Gastroesophageal sphincter (tissue), 4 donors: ENCODE measurements around the gene ETDB. TPM values are rescaled to one million over a fixed set of nuclear protein-coding genes. Genes with fewer than 3 reads are reported as not detected.
"Not testable (repeated sequence)": the region's sequence is repeated elsewhere in the genome, so short reads cannot be mapped to it uniquely, and the experiment has no call there.

Experiments used
- ATAC-seq: fragments of 150-250 bp; one replicate; pipeline ENCODE4 v1.9.1; 2016; ENCODE audit warnings: mild to moderate bottlenecking, moderate library complexity
- H3K27ac ChIP-seq, 4 donors: fragments of 200-600 bp; sonication (generic) in 3 of 4; 1 replicate in 3 of 4; 2 replicates in 1 of 4; pipeline ENCODE4 v1.5.1; 2016 to 2019
- H3K27me3 ChIP-seq: fragments of 200-600 bp; sonication (generic); one replicate; pipeline ENCODE4 v1.5.1; 2019
- H3K36me3 ChIP-seq, 2 donors: fragments of 200-600 bp; sonication (generic); one replicate each; pipeline ENCODE4 v1.5.1; 2019; ENCODE audit warnings: control low read depth in 1 of 2
- H3K4me1 ChIP-seq, 3 donors: fragments of 200-600 bp; sonication (generic); 1 replicate in 2 of 3; 2 replicates in 1 of 3; pipeline ENCODE4 v1.5.1; 2016 to 2019; ENCODE audit warnings: control low read depth in 2 of 3
- H3K4me3 ChIP-seq, 2 donors: fragments of 200-600 bp; sonication (generic); one replicate each; pipeline ENCODE4 v1.5.1; 2019; ENCODE audit warnings: mild to moderate bottlenecking in 1 of 2, moderate library complexity in 1 of 2
- H3K9me3 ChIP-seq, 3 donors: fragments of 200-600 bp; sonication (generic); one replicate each; pipeline ENCODE4 v1.5.1; 2017 to 2019; ENCODE audit warnings: control low read depth in 2 of 3
- EP300 ChIP-seq: sonication (generic); formaldehyde crosslinking; IDR thresholded peaks from one replicate; pipeline ENCODE4 v1.6.1; 2017; ENCODE audit warnings: antibody characterized with exemption, mild to moderate bottlenecking
- POLR2A ChIP-seq, 2 donors: fragments of 450-650 bp; IDR thresholded peaks; one replicate each; pipeline ENCODE4 v1.6.1; 2017; ENCODE audit warnings: antibody characterized with exemption in 2 of 2, mild to moderate bottlenecking in 2 of 2, moderate library complexity in 1 of 2
- POLR2AphosphoS5 ChIP-seq: sonication (generic); formaldehyde crosslinking; IDR thresholded peaks from one replicate; pipeline ENCODE4 v1.6.1; 2017; ENCODE audit warnings: antibody characterized with exemption
- WGBS, 2 donors: methylation state at CpG; one replicate each; pipeline ENCODE4 v1.1.5; 2018; ENCODE audit warnings: low coverage in 1 of 2; 5-methylcytosine and 5-hydroxymethylcytosine counted together
- total RNA-seq, 4 donors: library from RNA; depleted of rRNA; stranded (reverse); fragments of >200 nt; gene quantifications; one replicate each; pipeline ENCODE4 v1.1.0, GENCODE V29; 2016
- TF ChIP-seq, protein P1 (sequence below), 4 experiments: fragments of 200-600 bp in 2 of 4; fragments of 450-650 bp in 2 of 4; sonication (generic) in 1 of 4; IDR thresholded peaks; one replicate each; pipeline ENCODE4 v1.5.1; 2017 to 2019; ENCODE audit warnings: antibody characterized with exemption in 4 of 4, mild to moderate bottlenecking in 2 of 4, moderate library complexity in 2 of 4

The ETDB gene
- total RNA-seq, 4 donors from 2014 or later, result not detected

DNA sequence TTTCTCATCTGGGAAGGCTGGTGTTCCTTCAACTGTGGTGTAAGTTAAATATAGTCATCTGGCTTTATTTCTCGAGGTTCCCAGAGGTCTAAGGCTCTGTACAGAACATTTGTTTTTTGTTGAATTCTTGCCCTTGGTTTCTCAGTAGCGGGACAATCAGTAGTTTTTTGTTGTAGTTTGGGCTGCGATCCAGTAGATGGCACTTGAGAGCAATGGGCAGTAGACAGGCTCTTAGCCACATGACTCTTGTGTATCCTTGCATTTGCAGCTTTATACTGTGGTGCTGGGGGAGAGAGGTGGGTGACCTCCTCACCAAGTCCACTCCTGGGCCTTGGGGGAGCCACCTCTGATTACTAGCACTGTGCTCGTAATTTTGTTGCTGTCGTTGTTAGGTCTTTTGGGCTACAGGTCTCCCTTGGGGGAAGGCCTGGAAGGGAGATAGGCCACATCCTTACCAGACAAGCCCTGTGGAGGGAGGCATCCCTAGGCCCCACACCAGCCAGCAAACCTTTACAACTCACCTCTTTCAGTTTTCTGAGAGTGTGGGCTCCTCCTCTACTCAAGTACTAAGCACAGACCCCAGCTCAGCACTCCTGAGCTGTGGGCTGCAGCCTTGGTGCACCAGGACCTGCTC lies 8.1 kb downstream of the ETDB start:
- ATAC-seq, result no peak
- Histone ChIP-seq H3K27me3 (no peaks in the 10 kb centered on the region), H3K9me3 (no peaks in the 10 kb centered on the region), H3K4me1 (no peaks in the 10 kb centered on the region), H3K27ac (no peak overlapping the region), H3K36me3 (no peaks in the 10 kb centered on the region), H3K4me3 (no peak overlapping the region)
- 4 to 17% methylated on average over 1 to 3 of the region's 5 CpGs for WGBS, 2 donors
- TF ChIP-seq EP300 (no peak), POLR2AphosphoS5 (no peak)
- TF ChIP-seq, protein P1, sequence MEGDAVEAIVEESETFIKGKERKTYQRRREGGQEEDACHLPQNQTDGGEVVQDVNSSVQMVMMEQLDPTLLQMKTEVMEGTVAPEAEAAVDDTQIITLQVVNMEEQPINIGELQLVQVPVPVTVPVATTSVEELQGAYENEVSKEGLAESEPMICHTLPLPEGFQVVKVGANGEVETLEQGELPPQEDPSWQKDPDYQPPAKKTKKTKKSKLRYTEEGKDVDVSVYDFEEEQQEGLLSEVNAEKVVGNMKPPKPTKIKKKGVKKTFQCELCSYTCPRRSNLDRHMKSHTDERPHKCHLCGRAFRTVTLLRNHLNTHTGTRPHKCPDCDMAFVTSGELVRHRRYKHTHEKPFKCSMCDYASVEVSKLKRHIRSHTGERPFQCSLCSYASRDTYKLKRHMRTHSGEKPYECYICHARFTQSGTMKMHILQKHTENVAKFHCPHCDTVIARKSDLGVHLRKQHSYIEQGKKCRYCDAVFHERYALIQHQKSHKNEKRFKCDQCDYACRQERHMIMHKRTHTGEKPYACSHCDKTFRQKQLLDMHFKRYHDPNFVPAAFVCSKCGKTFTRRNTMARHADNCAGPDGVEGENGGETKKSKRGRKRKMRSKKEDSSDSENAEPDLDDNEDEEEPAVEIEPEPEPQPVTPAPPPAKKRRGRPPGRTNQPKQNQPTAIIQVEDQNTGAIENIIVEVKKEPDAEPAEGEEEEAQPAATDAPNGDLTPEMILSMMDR (IDR thresholded peaks at IDR 0.05), result peak in 1 of 4 experiments; percentile 56

DNA sequence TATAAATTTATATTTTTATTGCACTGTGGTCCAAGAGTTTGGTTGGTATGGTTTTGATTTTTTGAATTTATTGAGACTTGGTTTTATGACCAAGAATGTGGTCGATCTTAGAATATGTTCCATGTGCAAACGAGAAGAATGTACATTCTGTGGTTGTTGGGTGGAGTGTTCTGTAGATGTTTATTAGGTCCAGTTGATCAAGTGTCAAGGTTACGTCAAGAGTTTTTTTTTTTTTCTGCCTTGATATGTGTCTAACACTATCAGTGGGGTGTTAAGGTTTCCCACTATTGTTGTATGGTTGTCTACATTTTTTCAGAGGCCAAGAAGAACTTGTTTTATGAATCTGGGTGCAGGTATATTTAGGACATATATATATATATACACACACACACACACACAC lies 10.8 kb downstream of the ETDB start:
- no peak for ATAC-seq
- TF ChIP-seq, protein P1 (IDR thresholded peaks at IDR 0.05), result no peak
- TF ChIP-seq EP300, result no peak
- WGBS, 2 donors, result 80 to 89% methylated on average over 3 of the region's 3 CpGs
- Histone ChIP-seq H3K27ac (no peak overlapping the region), H3K4me1 (no peaks in the 10 kb centered on the region), H3K4me3 (no peak overlapping the region), H3K27me3 (no peaks in the 10 kb centered on the region), H3K36me3 (no peaks in the 10 kb centered on the region), H3K9me3 (no peaks in the 10 kb centered on the region)

DNA sequence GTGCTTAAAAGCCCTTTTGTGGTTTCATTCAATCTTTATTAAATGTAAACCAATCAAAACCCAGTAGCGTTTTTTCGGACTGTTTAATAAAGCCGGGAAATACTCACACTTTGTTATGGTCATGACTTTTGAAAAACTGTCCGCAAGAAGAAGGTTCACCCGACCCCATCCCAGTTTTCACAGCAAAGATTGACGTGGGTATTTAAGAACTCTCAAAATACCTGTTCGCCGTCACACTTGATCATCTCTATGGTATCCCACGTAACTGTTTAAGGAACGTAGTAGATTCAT lies 20.9 kb downstream of the ETDB start:
- Histone ChIP-seq H3K27me3 (no peaks in the 10 kb centered on the region), H3K27ac (no peak overlapping the region), H3K9me3 (no peaks in the 10 kb centered on the region), H3K4me3 (peak overlapping the region in 1 of 2 donors; percentile 67), H3K36me3 (no peaks in the 10 kb centered on the region), H3K4me1 (peaks cover 0 to 17% (median 0%) of the 10 kb centered on the region in 3 donors)
- ATAC-seq, result no peak
- WGBS, 2 donors, result 50 to 61% methylated on average over 7 to 9 of the region's 10 CpGs
- TF ChIP-seq, protein P1 (IDR thresholded peaks at IDR 0.05), result no peak
- TF ChIP-seq POLR2AphosphoS5, result no peak
- TF ChIP-seq EP300, result no peak
- TF ChIP-seq POLR2A (IDR thresholded peaks at IDR 0.05), result no peak

DNA sequence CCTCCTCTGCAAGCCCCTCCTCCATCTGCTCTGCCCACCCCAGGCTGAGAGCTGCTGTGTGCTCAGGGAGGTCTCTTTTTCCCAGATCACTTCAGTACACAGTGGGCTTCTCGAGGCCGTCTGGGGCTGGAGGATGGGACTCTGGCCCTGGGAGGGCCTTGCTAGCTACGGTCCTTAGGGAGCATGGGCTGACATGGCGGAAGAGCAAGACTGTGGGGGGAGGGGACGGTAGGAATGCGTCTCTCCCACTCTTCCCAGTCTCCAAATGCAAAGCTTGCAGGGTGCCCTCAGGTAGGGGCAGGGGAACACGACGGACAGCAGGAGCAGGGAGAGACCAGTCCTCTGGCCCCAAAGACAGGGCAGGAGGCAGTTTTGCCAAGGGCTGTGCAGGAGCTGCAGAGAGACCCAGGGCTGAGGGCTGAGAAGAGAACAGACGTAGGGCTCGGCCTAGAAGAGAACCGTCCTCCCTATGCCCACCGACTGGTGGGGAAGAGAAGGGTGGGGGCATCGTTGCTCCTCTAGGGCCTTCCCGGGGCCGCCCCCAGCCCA lies 23.1 kb downstream of the ETDB start:
- ATAC-seq, H3K9me3 ChIP-seq, H3K36me3 ChIP-seq, H3K27me3 ChIP-seq: not testable (repeated sequence)
- WGBS, 2 donors, result 58% methylated on average over 2 of the region's 15 CpGs; no CpG with 5 or more reads in 1 of the 2 donors
- Histone ChIP-seq H3K4me3 (peak overlapping the region; percentile 67 to 85), H3K4me1 (peaks cover 0 to 17% (median 0%) of the 10 kb centered on the region in 3 donors), H3K27ac (peak overlapping the region in 1 of 4 donors; percentile 72)

DNA sequence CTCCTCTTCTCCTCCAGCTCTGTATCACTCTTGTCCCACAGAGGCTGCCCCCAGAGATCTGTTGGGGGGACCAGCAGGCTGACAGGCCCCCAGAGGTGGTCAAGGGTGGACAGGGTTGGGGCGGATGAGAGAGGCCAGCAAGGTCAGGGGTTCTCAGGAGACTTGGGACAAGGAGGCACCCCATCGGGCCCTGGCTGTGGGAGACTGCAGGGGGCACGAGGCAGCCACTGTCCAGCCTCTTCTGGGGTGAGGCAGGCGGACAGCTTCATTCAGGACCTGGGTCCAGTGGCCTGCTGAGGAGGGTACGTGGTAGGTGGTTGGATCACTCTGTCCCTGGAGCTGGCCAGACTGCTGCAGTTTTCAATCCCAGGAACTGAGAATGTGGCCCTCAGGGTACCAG lies 24.6 kb downstream of the ETDB start:
- H3K9me3 ChIP-seq, result no peaks in the 10 kb centered on the region
- no peak overlapping the region for H3K4me3 ChIP-seq
- TF ChIP-seq POLR2A (IDR thresholded peaks at IDR 0.05), result no peak
- TF ChIP-seq EP300, result no peak
- TF ChIP-seq, protein P1 (IDR thresholded peaks at IDR 0.05), result no peak
- TF ChIP-seq POLR2AphosphoS5, result no peak
- ATAC-seq, result no peak
- no peaks in the 10 kb centered on the region for H3K36me3 ChIP-seq
- no peak overlapping the region for H3K27ac ChIP-seq
- no peaks in the 10 kb centered on the region for H3K27me3 ChIP-seq
- no CpG with 5 or more reads among the region's 5 CpGs for WGBS, 2 donors
- H3K4me1 ChIP-seq, result peaks cover 0 to 17% (median 0%) of the 10 kb centered on the region in 3 donors
